Endothelial cell of hepatic sinusoid (primary cell): ENCODE results near the gene AGK.

Experiments used
- in situ Hi-C: cut with HindIII; loops from 2 replicates; pipeline ENCODE4 v1.10.0; 2017; ENCODE audit warnings: low sequenced_read_pairs

AGK gene

GRCh38 chr7:141551094-141551781, at the start of gene AGK:
Gene AGK (plus strand): TSS chr7:141551410. CDS start chr7:141555467, 4,057 bp downstream.
- in situ Hi-C loops: no loop called here

GRCh38 chr7:141501451-141501850, 49.8 kb upstream of the AGK start:
- in situ Hi-C loops: no loop called here

- in situ Hi-C loops: loop anchor here (5.0 kb wide), 1 partner anchor 439 kb away; the partner anchor contains the start of gene TMEM178B
These were observed 39.9 kb upstream of the AGK start for GRCh38 chr7:141511316-141511675.

GRCh38 chr7:141511676-141512396, 39.4 kb upstream of the AGK start:
- in situ Hi-C loops: loop anchor here (5.0 kb wide), 1 partner anchor 440 kb away; the partner anchor contains the start of gene TMEM178B

- in situ Hi-C loops: loop anchor here (5.0 kb wide), 1 partner anchor 440 kb away; the partner anchor contains the start of gene TMEM178B
These were observed 38.6 kb upstream of the AGK start for GRCh38 chr7:141512597-141512996.

GRCh38 chr7:141513720-141514119, 37.5 kb upstream of the AGK start:
- in situ Hi-C loops: loop anchor here (5.0 kb wide), 1 partner anchor 441 kb away; the partner anchor contains the start of gene TMEM178B

- in situ Hi-C loops: no loop called here
These were observed 35.3 kb upstream of the AGK start for GRCh38 chr7:141515941-141516340.

- in situ Hi-C loops: no loop called here
These were observed 31.6 kb upstream of the AGK start for GRCh38 chr7:141519623-141520022.

- in situ Hi-C loops: no loop called here
These were observed 28.4 kb upstream of the AGK start for GRCh38 chr7:141522657-141523342.

GRCh38 chr7:141525973-141526514, 25.2 kb upstream of the AGK start:
- in situ Hi-C loops: no loop called here

- in situ Hi-C loops: no loop called here
These were observed 24.1 kb upstream of the AGK start for GRCh38 chr7:141527076-141527475.

GRCh38 chr7:141528399-141528798, 22.8 kb upstream of the AGK start:
- in situ Hi-C loops: no loop called here

GRCh38 chr7:141533149-141533949, 17.9 kb upstream of the AGK start:
- in situ Hi-C loops: no loop called here

GRCh38 chr7:141534757-141535737, 16.2 kb upstream of the AGK start:
- in situ Hi-C loops: no loop called here

- in situ Hi-C loops: no loop called here
These were observed 13.3 kb upstream of the AGK start for GRCh38 chr7:141537906-141538305.

GRCh38 chr7:141541375-141541774, 9.8 kb upstream of the AGK start:
- in situ Hi-C loops: no loop called here

GRCh38 chr7:141544831-141545230, 6.4 kb upstream of the AGK start:
- in situ Hi-C loops: no loop called here

- in situ Hi-C loops: no loop called here
These were observed 1.6 kb upstream of the AGK start for GRCh38 chr7:141549582-141549981.

- in situ Hi-C loops: no loop called here
These were observed 670 bp upstream of the AGK start for GRCh38 chr7:141550386-141551093.
